Endometrial microvascular endothelial cells (primary cell): ENCODE measurements around the gene DYRK1B. TPM values are rescaled to one million over a fixed set of nuclear protein-coding genes. Genes with fewer than 3 reads are reported as not detected.

ENCODE experiments used
- in situ Hi-C: cut with HindIII; loops from 2 replicates; pipeline ENCODE4 v1.10.0; 2017; ENCODE audit warnings: low sequenced_read_pairs, low pct_unique_long_range_greater_than_20kb; ENCODE audit errors: inconsistent ontology term
- total RNA-seq: library from RNA; depleted of rRNA; stranded (reverse); fragments of >200 nt; gene quantifications from one replicate; pipeline ENCODE4 v1.2.3, GENCODE V29; 2015; ENCODE audit errors: inconsistent ontology term

The DYRK1B gene
- total RNA-seq, 1 donor from 2014 or later: 13.2 TPM

GRCh38 chr19:39865953-39866352 is 32.0 kb upstream of the DYRK1B start:
- in situ Hi-C loops: no loop called here

GRCh38 chr19:39865186-39865585 is 31.2 kb upstream of the DYRK1B start:
- in situ Hi-C loops: no loop called here

GRCh38 chr19:39864118-39864517 is 30.2 kb upstream of the DYRK1B start:
- in situ Hi-C loops: no loop called here

- in situ Hi-C loops: no loop called here
Measured at GRCh38 chr19:39858541-39858940, 24.6 kb upstream of the DYRK1B start.

GRCh38 chr19:39852882-39853281 is 18.9 kb upstream of the DYRK1B start:
- in situ Hi-C loops: no loop called here

GRCh38 chr19:39850892-39851291 is 16.9 kb upstream of the DYRK1B start:
- in situ Hi-C loops: no loop called here

GRCh38 chr19:39848392-39848791 is 14.4 kb upstream of the DYRK1B start:
- in situ Hi-C loops: no loop called here

- in situ Hi-C loops: no loop called here
Measured at GRCh38 chr19:39847525-39847924, 13.6 kb upstream of the DYRK1B start.

GRCh38 chr19:39846678-39847486 is 12.9 kb upstream of the DYRK1B start:
- in situ Hi-C loops: no loop called here

GRCh38 chr19:39845933-39846677 is 12.1 kb upstream of the DYRK1B start, which contains the start of gene FBL:
Gene FBL (minus strand): TSS chr19:39846379. CDS start chr19:39846300, 79 bp downstream.
- in situ Hi-C loops: no loop called here

GRCh38 chr19:39845584-39845932 is 11.6 kb upstream of the DYRK1B start:
- in situ Hi-C loops: no loop called here

GRCh38 chr19:39845172-39845571 is 11.2 kb upstream of the DYRK1B start:
- in situ Hi-C loops: no loop called here

- in situ Hi-C loops: no loop called here
Measured at GRCh38 chr19:39843919-39844793, 10.2 kb upstream of the DYRK1B start.

- in situ Hi-C loops: no loop called here
Measured at GRCh38 chr19:39842693-39843435, 8.9 kb upstream of the DYRK1B start.

- in situ Hi-C loops: no loop called here
Measured at GRCh38 chr19:39841041-39841440, 7.1 kb upstream of the DYRK1B start.

- in situ Hi-C loops: no loop called here
Measured at GRCh38 chr19:39840492-39840891, 6.5 kb upstream of the DYRK1B start.

- in situ Hi-C loops: no loop called here
Measured at GRCh38 chr19:39839678-39840327, 5.8 kb upstream of the DYRK1B start.

GRCh38 chr19:39838569-39838968 is 4.6 kb upstream of the DYRK1B start:
- in situ Hi-C loops: no loop called here
